ENCODE data around the gene PLEKHA7.

Gene PLEKHA7

GRCh38 chr11:16801288-16801980 lies 212.8 kb downstream of the PLEKHA7 start:
- DNase-seq = no peak

- no peak for DNase-seq
These were observed 213.8 kb downstream of the PLEKHA7 start for GRCh38 chr11:16800382-16800781.

- no peak for DNase-seq
These were observed 214.3 kb downstream of the PLEKHA7 start for GRCh38 chr11:16799890-16800289.

GRCh38 chr11:16799221-16799620 lies 215.0 kb downstream of the PLEKHA7 start:
- no peak for DNase-seq

- no peak for DNase-seq
These were observed 216.4 kb downstream of the PLEKHA7 start for GRCh38 chr11:16797776-16798175.

- no peak for DNase-seq
These were observed 217.9 kb downstream of the PLEKHA7 start for GRCh38 chr11:16796311-16796710.

- DNase-seq = no peak
These were observed 219.1 kb downstream of the PLEKHA7 start for GRCh38 chr11:16795146-16795545.

- DNase-seq = no peak
These were observed 220.0 kb downstream of the PLEKHA7 start for GRCh38 chr11:16794047-16794818.

- no peak for DNase-seq
These were observed 220.7 kb downstream of the PLEKHA7 start for GRCh38 chr11:16793511-16793910.

GRCh38 chr11:16793009-16793408 lies 221.2 kb downstream of the PLEKHA7 start:
- DNase-seq = no peak

GRCh38 chr11:16792426-16792825 lies 221.8 kb downstream of the PLEKHA7 start:
- no peak for DNase-seq

GRCh38 chr11:16791191-16791961 lies 222.8 kb downstream of the PLEKHA7 start:
- DNase-seq = no peak

- no peak for DNase-seq
These were observed 223.6 kb downstream of the PLEKHA7 start for GRCh38 chr11:16790486-16791190.

- no peak for DNase-seq
These were observed 224.4 kb downstream of the PLEKHA7 start for GRCh38 chr11:16789560-16790485.

GRCh38 chr11:16789063-16789420 lies 225.2 kb downstream of the PLEKHA7 start:
- DNase-seq = no peak

- DNase-seq = no peak
These were observed 225.8 kb downstream of the PLEKHA7 start for GRCh38 chr11:16788141-16789062.

GRCh38 chr11:16787035-16787742 lies 227.0 kb downstream of the PLEKHA7 start:
- DNase-seq = no peak

GRCh38 chr11:16786131-16786530 lies 228.1 kb downstream of the PLEKHA7 start:
- DNase-seq = no peak

- DNase-seq = peak; percentile 27
These were observed 228.6 kb downstream of the PLEKHA7 start for GRCh38 chr11:16785520-16786128.

- DNase-seq = no peak
These were observed 229.5 kb downstream of the PLEKHA7 start for GRCh38 chr11:16784666-16785065.
